Ascending aorta (tissue), 2 donors: ENCODE measurements around the gene EPSTI1. TPM values are rescaled to one million over a fixed set of nuclear protein-coding genes. Genes with fewer than 3 reads are reported as not detected.
"Not testable (repeated sequence)": the region's sequence is repeated elsewhere in the genome, so short reads cannot be mapped to it uniquely, and the experiment has no call there.

Experiments
- DNase-seq, 2 donors: peaks; one replicate each; pipeline ENCODE4 v3.0.0-alpha.2; 2019; ENCODE audit warnings: low spot score in 2 of 2
- H3K27ac ChIP-seq, 2 donors: fragments of 200-600 bp; sonication (generic); one replicate each; pipeline ENCODE4 v1.5.1; 2016 to 2017; ENCODE audit warnings: mild to moderate bottlenecking in 1 of 2
- H3K27me3 ChIP-seq: fragments of 200-600 bp; sonication (generic); one replicate; pipeline ENCODE4 v1.5.1; 2017
- H3K36me3 ChIP-seq, 2 donors: fragments of 200-600 bp; sonication (generic); one replicate each; pipeline ENCODE4 v1.5.1; 2016
- H3K4me1 ChIP-seq, 2 donors: fragments of 200-600 bp; sonication (generic); one replicate each; pipeline ENCODE4 v1.5.1; 2016 to 2017; ENCODE audit warnings: mild to moderate bottlenecking in 1 of 2
- H3K4me3 ChIP-seq, 2 donors: fragments of 200-600 bp; sonication (generic); one replicate each; pipeline ENCODE4 v1.5.1; 2016 to 2017; ENCODE audit warnings: mild to moderate bottlenecking in 1 of 2
- H3K9me3 ChIP-seq, 2 donors: fragments of 200-600 bp; sonication (generic); one replicate each; pipeline ENCODE4 v1.5.1; 2016
- CTCF ChIP-seq, 3 experiments: fragments of 200-600 bp in 2 of 3; fragments of 450-650 bp in 1 of 3; sonication (generic) in 2 of 3; IDR thresholded peaks; one replicate each; pipeline ENCODE4 v1.5.1; 2016 to 2019; ENCODE audit warnings: antibody characterized with exemption in 3 of 3, mild to moderate bottlenecking in 1 of 3, moderate library complexity in 1 of 3
- intact Hi-C: fragments of 100-400 bp; cut with DNase I; formaldehyde crosslinking; loops from one replicate; pipeline ENCODE4 v1.15.1; 2023
- total RNA-seq: library from RNA; depleted of rRNA; stranded (reverse); fragments of >200 nt; gene quantifications from one replicate; pipeline ENCODE4 v1.1.0, GENCODE V29; 2016

The EPSTI1 gene
- total RNA-seq, 1 donor from 2014 or later = 3.2 TPM

DNA sequence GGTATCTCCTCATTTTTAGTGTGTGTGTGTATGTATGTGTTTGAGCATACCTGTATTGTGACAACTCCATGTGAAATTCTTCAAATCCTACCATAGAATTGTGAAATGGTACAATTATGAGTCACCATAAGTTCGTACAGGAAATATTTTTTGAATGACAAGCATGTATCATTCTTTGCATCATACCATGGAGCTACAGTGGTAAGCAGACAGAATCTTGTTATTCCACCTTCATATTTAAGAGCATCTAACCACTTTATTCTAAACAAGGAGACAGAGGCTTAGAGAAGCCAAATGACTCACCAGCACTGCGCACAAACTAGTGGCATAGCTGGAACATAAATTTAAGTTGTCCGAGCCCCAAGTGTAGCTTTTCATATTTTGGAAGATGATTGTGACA is 4.5 kb upstream of the EPSTI1 start:
- DNase-seq = no peak
- H3K36me3 ChIP-seq = no peaks in the 10 kb centered on the region
- no peaks in the 10 kb centered on the region for H3K9me3 ChIP-seq
- H3K4me1 ChIP-seq = no peaks in the 10 kb centered on the region
- intact Hi-C loops = no loop called here
- H3K4me3 ChIP-seq = no peak overlapping the region
- TF ChIP-seq CTCF (IDR thresholded peaks at IDR 0.05) = no peak
- H3K27me3 ChIP-seq = no peaks in the 10 kb centered on the region
- no peak overlapping the region for H3K27ac ChIP-seq

- Histone ChIP-seq H3K9me3 (no peaks in the 10 kb centered on the region), H3K27me3 (no peaks in the 10 kb centered on the region), H3K36me3 (no peaks in the 10 kb centered on the region), H3K27ac (no peak overlapping the region), H3K4me1 (peaks cover 0 to 2% of the 10 kb centered on the region in 2 donors), H3K4me3 (no peak overlapping the region)
- intact Hi-C loops = no loop called here
- no peak for DNase-seq
- TF ChIP-seq CTCF (IDR thresholded peaks at IDR 0.05) = no peak
Measured at GRCh38 chr13:42994878-42995277, 2.8 kb upstream of the EPSTI1 start.

DNA sequence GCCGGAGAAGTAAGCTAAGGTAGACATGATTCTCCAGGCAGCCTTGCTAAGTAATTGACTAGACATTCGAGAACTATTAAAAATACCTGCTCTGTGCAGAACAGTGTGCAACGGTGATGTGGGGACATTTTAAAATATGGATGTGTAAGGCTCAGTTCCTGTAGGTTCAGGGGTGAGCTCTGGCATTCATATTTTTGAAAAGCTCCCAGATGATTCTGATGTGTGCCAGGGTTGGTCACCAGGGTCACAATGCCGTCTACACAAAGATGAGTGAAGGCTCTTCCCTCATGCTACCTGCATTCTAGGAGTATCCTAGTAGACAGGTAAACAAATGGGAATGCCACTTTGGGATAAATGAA is 702 bp upstream of the EPSTI1 start:
- Histone ChIP-seq H3K36me3 (no peaks in the 10 kb centered on the region), H3K4me3 (peak overlapping the region; percentile 71 to 83)
- no peak for TF ChIP-seq CTCF (IDR thresholded peaks at IDR 0.05)

GRCh38 chr13:42991233-42991897 is 676 bp downstream of the EPSTI1 start:
- H3K27ac ChIP-seq = peak overlapping the region in 1 of 2 donors; percentile 70
- H3K4me1 ChIP-seq, H3K36me3 ChIP-seq, intact Hi-C loops, H3K9me3 ChIP-seq, H3K27me3 ChIP-seq, DNase-seq: not testable (repeated sequence)
- peak overlapping the region; percentile 71 to 83 for H3K4me3 ChIP-seq

More for the DNA sequence above, 702 bp upstream of the EPSTI1 start:
- no peak for DNase-seq
- intact Hi-C loops = loop anchor here (1.0 kb wide), 1 partner anchor 31 kb away; the partner anchor contains the start of gene DNAJC15
- Histone ChIP-seq H3K9me3 (no peaks in the 10 kb centered on the region), H3K4me1 (peaks cover 0 to 2% of the 10 kb centered on the region in 2 donors), H3K27me3 (no peaks in the 10 kb centered on the region), H3K27ac (peak overlapping the region in 1 of 2 donors; percentile 70)

GRCh38 chr13:42990291-42991232 is 1.5 kb downstream of the EPSTI1 start:
- H3K4me3 ChIP-seq = peak overlapping the region; percentile 71 to 83
- DNase-seq = no peak
- no peak for TF ChIP-seq CTCF (IDR thresholded peaks at IDR 0.05)
- no peak overlapping the region for H3K27ac ChIP-seq
- H3K36me3 ChIP-seq = no peaks in the 10 kb centered on the region
- H3K4me1 ChIP-seq = peaks cover 0 to 2% of the 10 kb centered on the region in 2 donors
- no peaks in the 10 kb centered on the region for H3K27me3 ChIP-seq
- intact Hi-C loops = no loop called here
- H3K9me3 ChIP-seq = no peaks in the 10 kb centered on the region

DNA sequence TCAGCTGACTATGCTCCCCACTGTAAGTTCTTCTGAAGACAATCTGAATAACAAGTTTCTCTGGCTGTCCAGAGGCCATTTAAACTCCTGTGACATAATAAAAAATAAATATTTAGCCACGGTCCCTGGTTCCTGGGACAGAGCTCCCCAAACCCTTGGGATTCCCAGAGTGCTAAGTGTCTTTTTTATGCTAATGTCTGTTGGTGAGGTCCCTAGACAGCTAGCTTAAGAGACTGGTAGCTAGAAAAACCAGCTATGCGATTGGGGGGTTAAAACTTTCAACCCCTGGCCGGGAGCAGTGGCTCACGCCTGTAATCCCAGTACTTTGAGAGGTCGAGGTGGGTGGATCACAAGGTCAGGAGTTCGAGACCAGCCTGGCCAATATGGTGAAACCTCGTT is 5.9 kb downstream of the EPSTI1 start:
- Histone ChIP-seq H3K27me3 (no peaks in the 10 kb centered on the region), H3K27ac (no peak overlapping the region), H3K4me3 (no peak overlapping the region), H3K4me1 (peaks cover 0 to under 1% of the 10 kb centered on the region in 2 donors), H3K36me3 (no peaks in the 10 kb centered on the region), H3K9me3 (no peaks in the 10 kb centered on the region)
- DNase-seq = no peak
- intact Hi-C loops = no loop called here
- TF ChIP-seq CTCF (IDR thresholded peaks at IDR 0.05) = no peak
